Jurkat, Clone E6-1 (cell line): ENCODE results near the gene LRBA.
"Not testable (repeated sequence)": the region's sequence is repeated elsewhere in the genome, so short reads cannot be mapped to it uniquely, and the experiment has no call there.

ENCODE experiments used
- DNase-seq: peaks from one replicate; pipeline ENCODE4 v3.0.0-alpha.2; 2011; ENCODE audit warnings: low read depth, low spot score
- H3K4me3 ChIP-seq: 2 replicates; pipeline ENCODE4 v1.5.1; 2011; ENCODE audit warnings: mild to moderate bottlenecking, low read length, control low read depth, moderate library complexity

LRBA gene

DNA sequence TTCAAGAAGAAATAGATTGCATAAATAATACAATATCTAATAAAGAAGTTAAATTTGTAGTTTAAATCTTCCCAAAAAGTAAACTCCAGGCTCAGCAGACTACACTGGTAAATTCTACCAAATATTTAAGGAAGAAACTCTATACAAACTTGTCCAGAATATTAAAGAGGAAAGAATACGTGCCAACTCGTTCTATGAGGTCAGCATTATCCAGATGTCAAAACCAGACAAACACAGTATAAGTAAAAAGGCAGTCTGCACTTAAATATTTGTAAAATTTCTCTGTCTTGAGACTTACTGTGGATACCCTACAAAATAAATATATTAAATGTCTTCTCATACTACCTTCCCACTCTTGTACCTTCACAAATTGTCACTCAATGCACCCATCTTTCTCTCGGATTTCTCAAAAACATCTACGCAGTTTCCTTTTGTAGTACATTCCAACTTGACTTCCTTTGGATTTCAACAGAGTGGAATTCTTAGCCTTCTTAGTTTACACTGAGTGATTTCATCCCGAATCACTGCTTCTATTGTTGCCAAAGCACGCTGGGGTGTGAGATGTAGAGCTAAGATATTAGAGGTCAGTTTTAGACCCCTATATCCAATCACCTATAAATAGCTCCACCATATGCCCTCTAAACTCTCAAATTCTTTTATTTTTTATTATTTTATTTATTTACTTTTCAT is 504.8 kb downstream of the LRBA start:
- DNase-seq = no peak

DNA sequence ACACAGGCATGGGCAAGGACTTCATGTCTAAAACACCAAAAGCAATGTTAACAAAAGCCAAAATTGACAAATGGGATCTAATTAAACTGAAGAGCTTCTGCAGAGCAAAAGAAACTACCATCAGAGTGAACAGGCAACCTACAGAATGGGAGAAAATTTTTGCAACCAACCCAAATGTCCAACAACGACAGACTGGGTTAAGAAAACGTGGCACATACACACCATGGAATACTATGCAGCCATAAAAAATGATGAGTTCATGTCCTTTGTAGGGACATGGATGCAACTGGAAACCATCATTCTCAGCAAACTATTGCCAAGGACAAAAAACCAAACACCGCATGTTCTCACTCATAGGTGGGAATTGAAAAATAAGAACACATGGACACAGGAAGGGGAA is 507.4 kb downstream of the LRBA start:
- H3K4me3 ChIP-seq, DNase-seq: not testable (repeated sequence)

More for the DNA sequence above, 504.8 kb downstream of the LRBA start:
- H3K4me3 ChIP-seq = no peak overlapping the region

DNA sequence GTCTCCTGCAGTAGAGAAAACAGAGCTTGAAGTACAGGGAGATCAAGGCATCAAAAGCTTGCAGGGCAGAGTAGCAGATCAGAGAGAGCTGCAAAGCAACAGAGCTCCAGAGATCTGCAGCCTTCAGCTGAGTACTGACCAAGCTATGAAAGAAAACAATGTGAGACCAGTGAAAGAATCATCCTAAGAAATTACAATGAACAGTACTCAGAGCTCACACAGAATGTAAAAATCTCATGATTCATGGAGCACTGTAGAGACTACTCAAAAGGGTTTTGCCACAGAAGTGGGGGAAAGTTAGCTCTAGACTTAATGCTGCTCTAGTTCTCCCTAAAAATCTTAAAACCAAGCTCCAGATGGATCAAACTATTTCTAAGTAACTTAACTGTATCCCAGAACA is 513.1 kb downstream of the LRBA start:
- DNase-seq = no peak
- H3K4me3 ChIP-seq = no peak overlapping the region

DNA sequence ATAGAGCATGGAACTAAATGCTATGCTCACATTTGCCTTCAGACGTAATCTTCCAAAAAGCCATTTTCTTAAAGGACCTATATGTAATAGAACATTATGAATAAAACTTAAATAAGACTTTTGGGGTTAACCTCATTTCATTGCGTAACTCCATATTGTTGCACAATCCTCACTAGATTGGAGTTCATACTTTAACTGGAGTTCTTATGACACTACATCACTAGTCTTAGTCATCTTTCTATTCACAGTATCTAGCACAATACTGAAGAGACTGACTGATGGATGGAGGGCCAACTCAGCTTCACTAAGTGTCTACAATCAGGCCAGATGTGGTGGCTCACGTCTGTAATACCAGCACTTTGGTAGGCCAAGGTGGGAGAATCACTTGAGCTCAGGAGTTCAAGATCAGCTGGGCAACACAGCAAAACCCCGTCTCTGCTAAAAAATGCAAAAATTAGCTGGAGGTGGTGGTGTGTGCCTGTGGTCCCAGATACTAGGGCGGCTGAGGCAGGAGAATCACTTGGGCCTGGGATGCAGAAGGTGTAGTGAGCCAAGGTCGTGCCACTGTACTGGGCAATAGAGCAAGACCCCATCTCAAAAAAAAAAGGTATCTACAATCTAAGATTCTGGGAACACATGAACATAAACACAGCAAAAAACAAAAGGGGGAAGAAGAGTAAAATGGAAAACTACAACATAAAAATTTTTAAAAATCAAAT is 513.9 kb downstream of the LRBA start:
- no peak for DNase-seq
- no peak overlapping the region for H3K4me3 ChIP-seq

DNA sequence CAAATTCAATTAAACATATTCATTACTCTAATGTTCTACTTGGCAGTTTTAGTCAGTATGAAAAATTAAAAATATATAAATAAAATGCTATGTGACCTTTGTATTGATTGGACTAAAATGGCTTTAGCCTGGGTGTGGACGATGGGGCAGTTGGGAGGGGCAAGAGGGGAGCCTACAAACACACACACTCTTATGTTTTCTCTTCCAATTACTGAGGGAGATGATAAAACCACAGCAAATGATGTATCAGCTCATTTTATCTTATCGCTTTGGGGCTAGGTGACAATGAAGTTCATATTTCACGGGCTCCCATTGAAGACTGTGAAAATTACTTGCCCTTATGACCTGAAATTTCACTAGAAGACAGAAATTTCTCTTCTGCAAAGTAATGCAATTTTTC is 517.5 kb downstream of the LRBA start:
- DNase-seq = no peak
- H3K4me3 ChIP-seq = no peak overlapping the region

DNA sequence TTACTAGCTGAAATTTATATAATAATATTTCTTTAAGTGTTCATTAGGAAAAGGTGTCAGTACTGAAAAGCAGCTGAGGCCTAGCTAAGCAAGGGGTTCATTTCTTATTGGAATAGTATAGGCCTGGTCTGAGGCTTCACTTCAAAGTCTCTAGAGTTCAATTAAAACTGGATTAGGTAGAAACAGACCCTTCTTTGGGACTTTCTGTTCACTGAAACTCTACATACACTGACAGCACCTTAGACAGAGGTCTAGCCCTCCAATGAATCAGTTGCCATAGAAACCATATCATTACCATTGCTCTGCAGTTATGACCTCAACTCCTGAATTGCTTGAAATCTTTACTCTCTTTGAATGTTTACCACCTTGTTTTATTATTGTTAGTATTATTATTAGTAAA is 519.5 kb downstream of the LRBA start:
- no peak for DNase-seq
- no peak overlapping the region for H3K4me3 ChIP-seq

DNA sequence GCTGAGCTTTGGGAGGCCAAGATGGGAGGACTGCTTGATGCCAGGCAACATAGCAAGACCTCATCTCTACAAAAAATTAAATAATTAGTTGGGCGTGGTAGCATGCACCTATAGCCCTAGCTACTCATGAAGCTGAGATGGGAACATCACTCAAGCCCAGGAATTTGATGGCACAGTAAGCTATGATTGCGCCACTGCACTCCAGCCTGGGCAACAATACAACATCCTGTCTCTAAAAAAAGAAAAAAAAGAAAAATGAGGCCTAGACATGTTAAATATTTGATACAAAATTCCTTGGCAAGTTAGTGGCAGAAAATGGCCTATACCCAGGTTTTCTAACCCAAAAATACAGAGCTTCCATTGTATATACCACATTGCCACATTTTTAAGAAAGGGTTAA is 521.2 kb downstream of the LRBA start:
- no peak overlapping the region for H3K4me3 ChIP-seq
- no peak for DNase-seq

DNA sequence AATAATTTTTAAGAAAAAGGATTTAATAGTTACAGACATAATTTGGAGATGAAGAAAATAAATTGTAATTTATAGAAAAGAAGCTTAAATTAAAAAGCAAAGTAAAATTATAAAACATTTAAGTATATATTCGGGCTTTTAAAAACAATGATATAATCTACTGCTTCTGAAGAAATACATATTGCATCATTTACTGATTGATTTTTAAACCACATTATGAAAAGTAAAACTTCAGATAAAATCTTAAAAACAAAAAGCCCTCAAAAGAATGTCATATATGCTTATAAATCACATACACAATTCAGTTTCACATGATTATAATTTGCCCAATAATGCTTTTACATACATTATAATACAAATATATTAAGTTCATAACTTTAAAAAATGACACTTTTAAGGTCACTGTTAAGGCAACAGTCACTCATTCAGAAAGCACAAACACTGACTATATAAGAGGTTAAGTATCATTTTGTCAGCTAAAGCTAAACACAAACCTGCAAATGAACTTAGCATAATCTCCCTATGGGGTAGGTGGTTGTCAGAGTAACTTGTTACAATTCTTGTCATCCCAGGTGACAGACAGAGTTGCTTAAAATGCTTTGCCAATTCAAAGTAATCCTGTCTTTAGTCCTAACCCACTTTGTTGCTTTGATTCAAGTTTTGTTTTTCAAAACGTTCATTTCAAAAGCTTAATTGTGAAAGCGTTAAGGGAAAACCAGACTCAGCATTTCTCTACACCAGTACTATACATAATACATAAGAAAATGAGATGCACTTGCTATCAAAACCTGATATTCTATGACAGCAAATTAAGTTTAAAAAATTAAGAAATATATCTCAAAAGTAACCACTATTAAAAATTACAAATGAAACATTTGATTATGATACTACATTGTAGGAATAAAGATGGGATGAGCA is 523.7 kb downstream of the LRBA start:
- H3K4me3 ChIP-seq = no peak overlapping the region
- no peak for DNase-seq

DNA sequence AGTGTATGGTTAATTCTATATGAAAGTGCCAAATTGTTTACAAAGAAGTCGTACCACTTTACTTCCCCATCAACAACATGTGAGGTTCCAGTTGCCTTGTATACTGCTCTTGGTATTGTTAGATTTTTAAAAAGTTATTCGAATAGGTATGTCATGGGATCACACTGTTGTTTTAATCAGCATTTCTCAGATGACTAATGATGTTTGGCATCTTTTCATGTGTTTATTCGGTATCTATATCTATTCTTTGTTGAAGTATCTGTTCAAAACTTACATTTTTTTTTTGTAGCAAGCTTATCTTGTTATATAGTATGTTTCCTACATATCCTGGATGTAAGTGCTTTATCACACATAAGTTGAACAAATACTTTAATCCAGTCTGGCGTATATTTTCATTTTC is 532.5 kb downstream of the LRBA start:
- no peak for DNase-seq
- no peak overlapping the region for H3K4me3 ChIP-seq

DNA sequence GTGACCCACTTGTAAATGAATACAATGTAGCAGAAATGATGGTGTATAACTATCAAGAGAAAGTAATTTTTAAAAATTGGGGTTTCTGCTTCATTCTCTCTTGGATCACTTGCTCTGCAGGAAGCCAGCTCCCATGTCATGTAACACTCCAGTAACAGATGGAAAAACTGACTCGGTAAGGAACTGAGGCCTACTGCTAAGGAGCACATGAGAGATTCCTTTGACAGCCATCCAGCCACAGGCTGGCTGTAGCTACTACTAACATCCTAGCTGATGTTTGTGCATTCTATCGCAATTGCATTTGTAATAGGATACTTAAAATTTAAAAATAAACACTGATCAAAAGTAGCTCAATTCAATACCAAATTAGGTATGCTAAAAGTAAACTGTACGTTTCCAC is 535.4 kb downstream of the LRBA start:
- no peak for DNase-seq
- H3K4me3 ChIP-seq = no peak overlapping the region

DNA sequence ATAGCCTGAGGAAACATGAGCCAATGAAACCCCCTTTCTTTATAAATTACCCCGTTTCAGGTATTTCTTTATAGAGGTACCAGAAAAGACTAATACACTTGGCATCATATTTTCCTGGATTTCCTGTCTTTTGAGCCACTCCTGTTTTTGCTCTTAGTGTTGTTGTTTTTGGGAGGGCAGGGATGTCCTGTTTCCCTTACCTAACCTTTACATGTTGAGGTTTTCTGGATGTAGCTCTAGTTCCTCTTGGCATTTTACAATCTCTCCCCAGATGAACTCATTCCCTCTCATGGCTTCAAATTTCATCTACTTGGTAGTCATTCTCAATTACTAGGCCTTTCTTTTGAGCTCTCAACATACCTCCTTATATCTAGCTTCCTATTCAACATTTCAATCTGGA is 537.2 kb downstream of the LRBA start:
- DNase-seq = no peak
- no peak overlapping the region for H3K4me3 ChIP-seq

DNA sequence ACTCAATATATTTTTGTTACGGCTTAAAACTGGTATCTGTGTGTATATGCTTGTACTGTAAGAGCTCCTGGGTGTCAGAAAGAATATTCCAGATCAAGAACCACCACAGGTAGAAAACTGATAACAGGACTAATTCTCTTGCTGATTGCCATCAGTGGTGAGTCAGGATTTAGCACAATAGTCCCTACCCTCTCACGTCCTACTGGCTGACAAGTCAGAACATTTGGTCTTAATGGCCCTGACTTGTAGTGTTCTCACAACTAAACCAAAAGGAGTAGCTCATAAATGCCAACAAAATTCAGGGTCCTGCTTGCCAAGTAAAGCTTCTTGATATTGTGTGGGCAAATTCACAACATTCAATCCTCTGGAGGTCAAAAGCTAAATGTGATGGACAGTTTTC is 538.3 kb downstream of the LRBA start:
- no peak overlapping the region for H3K4me3 ChIP-seq
- no peak for DNase-seq

DNA sequence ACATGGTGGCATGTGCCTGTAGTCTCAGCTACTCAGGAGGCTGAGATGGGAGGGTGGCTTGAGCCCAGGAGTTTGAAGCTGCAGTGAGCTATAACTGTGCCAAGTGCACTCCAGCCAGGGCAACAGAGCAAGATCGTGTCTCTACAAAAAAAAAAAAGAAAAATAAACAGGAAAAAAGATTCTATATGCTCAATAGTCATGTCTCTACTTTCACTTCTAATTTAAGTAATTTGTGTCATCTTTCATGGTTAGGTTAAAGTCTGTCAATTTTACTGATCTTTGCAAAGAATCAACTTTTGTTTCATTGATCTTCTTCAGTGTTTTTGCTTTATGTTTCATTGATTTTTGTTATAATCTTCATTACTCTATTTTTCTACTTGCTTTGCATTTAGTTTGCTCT is 539.3 kb downstream of the LRBA start:
- no peak overlapping the region for H3K4me3 ChIP-seq
- no peak for DNase-seq

DNA sequence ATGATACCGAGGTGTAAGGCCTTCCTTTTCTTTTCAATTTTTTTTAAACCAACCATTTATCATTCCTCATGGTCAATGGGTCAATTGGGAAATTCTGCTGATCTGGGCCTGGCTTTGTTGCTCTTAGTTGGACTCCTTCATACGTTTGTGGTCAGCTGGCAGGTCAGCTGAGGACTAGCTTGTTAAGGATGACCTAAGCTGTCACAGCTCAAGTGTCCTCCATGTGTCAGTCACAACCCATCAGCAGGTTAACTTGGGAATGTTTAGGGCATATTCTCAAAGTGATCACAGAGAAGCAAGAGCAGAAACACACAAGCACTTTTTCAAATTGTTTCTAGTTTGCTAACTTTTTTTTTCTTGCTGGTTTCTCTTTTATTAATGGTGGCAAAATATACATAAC is 550.6 kb downstream of the LRBA start:
- H3K4me3 ChIP-seq = no peak overlapping the region
- no peak for DNase-seq

DNA sequence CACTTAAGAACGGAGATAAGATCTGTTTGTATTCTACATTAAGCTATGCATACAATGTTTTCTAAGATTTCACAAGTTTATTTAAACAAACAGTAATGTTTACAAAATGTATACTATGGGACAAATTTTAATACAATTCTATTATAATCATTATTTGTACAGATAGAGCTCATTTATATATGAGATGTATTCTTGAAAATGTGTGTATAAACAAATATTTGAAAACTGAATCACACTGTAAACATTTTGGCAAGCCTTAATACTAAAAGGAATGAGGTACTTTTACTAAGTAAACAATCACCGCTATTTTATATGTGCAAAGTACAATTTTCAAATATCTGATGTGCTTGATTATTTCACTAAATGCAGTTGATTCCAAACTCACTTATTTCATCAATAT is 552.3 kb downstream of the LRBA start:
- no peak for DNase-seq
- H3K4me3 ChIP-seq = no peak overlapping the region

DNA sequence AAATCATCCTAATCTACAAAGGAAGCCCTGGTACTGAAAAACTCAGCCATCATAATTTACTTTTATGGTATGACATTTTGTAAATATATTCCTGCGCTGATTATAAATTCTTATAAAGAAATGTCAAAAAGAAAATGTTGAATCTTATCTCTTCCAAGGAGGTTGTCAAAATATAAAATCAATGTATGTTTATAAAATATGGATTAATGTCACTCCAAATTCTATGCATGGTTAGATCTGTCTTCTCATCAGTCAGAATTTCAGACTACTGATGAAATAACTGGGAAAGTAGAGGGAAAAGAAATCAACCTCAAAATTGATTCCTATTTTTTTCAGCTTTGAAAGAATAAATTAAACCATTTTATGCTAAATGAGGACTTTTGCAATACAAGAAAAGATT is 553.1 kb downstream of the LRBA start:
- DNase-seq = no peak

DNA sequence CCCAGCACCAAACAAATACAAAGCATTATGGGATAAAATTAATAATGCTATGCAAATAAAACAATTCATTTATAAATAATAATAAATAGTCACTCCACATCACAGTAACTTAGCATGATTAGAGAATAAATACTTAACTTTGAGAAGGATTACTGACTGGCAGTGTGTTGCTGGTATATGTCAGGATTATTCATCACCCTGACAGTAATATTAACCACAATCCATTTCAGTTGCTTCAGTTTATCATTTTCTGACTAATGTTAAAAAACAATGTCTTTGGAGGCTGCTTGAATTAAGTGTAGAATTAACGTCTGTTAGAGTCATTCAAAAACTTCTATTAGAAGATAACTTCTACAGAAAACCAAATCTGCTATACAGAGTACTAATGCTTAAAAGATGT is 557.3 kb downstream of the LRBA start:
- no peak overlapping the region for H3K4me3 ChIP-seq
- DNase-seq = no peak

More for the DNA sequence above, 553.1 kb downstream of the LRBA start:
- H3K4me3 ChIP-seq = no peak overlapping the region

DNA sequence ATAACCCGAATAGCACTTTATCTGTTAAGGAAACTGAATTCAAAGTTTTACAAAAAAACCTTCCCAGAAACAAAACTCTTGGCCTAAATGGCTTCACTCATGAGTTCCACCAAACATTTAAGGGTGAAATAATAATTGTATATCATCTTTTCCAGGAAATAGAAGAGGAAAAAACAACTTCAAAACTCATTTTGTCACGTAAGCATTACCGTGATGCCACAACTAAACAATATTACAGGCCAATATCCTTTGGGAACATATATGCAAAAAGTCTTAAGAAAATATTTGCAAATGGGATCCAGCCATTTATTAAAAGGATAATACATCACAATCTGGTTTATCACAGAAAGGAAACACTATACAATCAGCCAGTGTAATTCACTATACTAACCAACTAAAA is 563.2 kb downstream of the LRBA start:
- DNase-seq = no peak
- H3K4me3 ChIP-seq = no peak overlapping the region

DNA sequence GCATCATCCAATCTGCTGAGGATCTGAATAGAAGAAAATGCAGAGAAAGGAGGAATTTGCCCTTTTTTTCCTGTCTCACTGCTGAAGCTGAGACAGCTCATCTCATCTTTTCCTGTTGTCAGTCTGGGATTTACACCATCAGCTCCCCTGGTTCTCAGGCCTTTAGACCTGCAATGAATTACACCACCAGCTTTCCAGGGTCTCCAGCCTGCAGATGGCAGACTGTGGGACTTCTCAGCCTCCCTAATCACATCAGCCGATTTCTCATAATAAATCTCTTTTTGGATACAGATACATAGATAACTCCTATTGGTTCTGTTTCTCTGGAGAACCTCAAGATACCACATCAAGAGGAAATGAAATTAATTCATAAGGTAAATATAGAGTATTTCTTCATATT is 567.7 kb downstream of the LRBA start:
- H3K4me3 ChIP-seq = no peak overlapping the region
- DNase-seq = no peak

DNA sequence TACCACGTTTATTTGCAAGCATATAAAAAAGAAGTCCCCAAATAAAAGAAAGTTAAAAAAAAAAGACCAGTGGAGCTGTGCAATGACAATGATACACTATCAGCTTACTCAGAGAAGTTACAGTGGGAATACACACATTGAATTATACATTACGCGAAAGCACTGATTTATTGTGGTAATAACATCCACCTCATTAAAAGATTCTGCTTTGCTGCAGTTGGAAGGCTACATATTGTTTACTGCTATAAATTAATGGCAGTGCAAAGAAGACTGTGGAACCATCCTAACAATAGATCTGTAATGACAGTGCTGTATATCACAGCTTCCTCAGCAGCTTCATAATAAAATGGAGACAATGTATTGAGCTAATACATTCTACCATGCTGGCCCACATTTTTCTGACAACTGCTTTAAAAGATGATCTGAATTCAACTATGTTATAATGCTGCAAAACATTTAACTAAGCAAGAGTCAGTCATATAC is 575.6 kb downstream of the LRBA start:
- H3K4me3 ChIP-seq = no peak overlapping the region
- no peak for DNase-seq
